Mesenchymal stem cell (in vitro differentiated cells and primary cell): ENCODE measurements around the gene C1orf210.
A peak's percentile ranks its signal among the peaks of the same experiment; 100 is the strongest.

ENCODE experiments used
- DNase-seq: peaks from one replicate; pipeline ENCODE4 v3.0.0-alpha.2; 2013
- H2AFZ ChIP-seq: one replicate; pipeline ENCODE4 v1.6.1; 2013; ENCODE audit warnings: low read depth, mild to moderate bottlenecking, control low read depth, inconsistent platforms, low read length, moderate library complexity
- H2AK5ac ChIP-seq: 2 replicates; pipeline ENCODE4 v1.6.1; 2013; ENCODE audit warnings: low read length, moderate library complexity, mild to moderate bottlenecking, inconsistent platforms; ENCODE audit not compliant: severe bottlenecking
- H2BK120ac ChIP-seq: one replicate; pipeline ENCODE4 v1.6.1; 2013; ENCODE audit warnings: low read depth, mild to moderate bottlenecking, inconsistent platforms, low read length, moderate library complexity
- H2BK12ac ChIP-seq, 2 experiments: one replicate each; pipeline ENCODE4 v1.6.1; 2013; ENCODE audit warnings: inconsistent platforms in 2 of 2, low read length in 2 of 2, mild to moderate bottlenecking in 2 of 2, moderate library complexity in 2 of 2, control low read depth in 1 of 2
- H2BK15ac ChIP-seq: one replicate; pipeline ENCODE4 v1.6.1; 2013; ENCODE audit warnings: mild to moderate bottlenecking, low read depth, inconsistent platforms; ENCODE audit not compliant: poor library complexity, severe bottlenecking
- H2BK5ac ChIP-seq: 2 replicates; pipeline ENCODE4 v1.6.1; 2013; ENCODE audit warnings: low read depth, mild to moderate bottlenecking, low read length, control low read depth, inconsistent platforms; ENCODE audit not compliant: poor library complexity, severe bottlenecking
- H3K14ac ChIP-seq, 2 experiments: one replicate each; pipeline ENCODE4 v1.6.1; 2013; ENCODE audit warnings: inconsistent platforms in 2 of 2, low read length in 2 of 2, control low read depth in 1 of 2, mild to moderate bottlenecking in 1 of 2, moderate library complexity in 1 of 2
- H3K18ac ChIP-seq, 2 experiments: one replicate each; pipeline ENCODE4 v1.6.1; 2013; ENCODE audit warnings: inconsistent platforms in 2 of 2, low read length in 2 of 2, control low read depth in 1 of 2, low read depth in 1 of 2, mild to moderate bottlenecking in 1 of 2
- H3K23ac ChIP-seq, 2 experiments: one replicate each; pipeline ENCODE4 v1.6.1; 2013; ENCODE audit warnings: inconsistent platforms in 2 of 2, low read length in 2 of 2, mild to moderate bottlenecking in 2 of 2, moderate library complexity in 2 of 2, control low read depth in 1 of 2
- H3K27ac ChIP-seq: 2 replicates; pipeline ENCODE4 v1.5.1; 2013; ENCODE audit warnings: mild to moderate bottlenecking, moderate library complexity, low read length, control low read depth, inconsistent platforms; ENCODE audit not compliant: poor library complexity, severe bottlenecking
- H3K27me3 ChIP-seq, 2 experiments: 2 replicates each; pipeline versions ENCODE4 v1.6.1 to v1.7.0; 2013; ENCODE audit warnings: low read length in 2 of 2, mild to moderate bottlenecking in 2 of 2, moderate library complexity in 2 of 2, control low read depth in 1 of 2, inconsistent platforms in 1 of 2; ENCODE audit not compliant: control insufficient read depth in 1 of 2, insufficient read depth in 1 of 2
- H3K36me3 ChIP-seq, 2 experiments: 2 replicates each; pipeline versions ENCODE4 v1.6.1 to v1.7.0; 2013; ENCODE audit warnings: low read length in 2 of 2, control low read depth in 1 of 2, inconsistent platforms in 1 of 2, low read depth in 1 of 2, mild to moderate bottlenecking in 1 of 2; ENCODE audit not compliant: insufficient read depth in 2 of 2, control insufficient read depth in 1 of 2
- H3K4ac ChIP-seq, 2 experiments: one replicate each; pipeline ENCODE4 v1.6.1; 2013; ENCODE audit warnings: inconsistent platforms in 2 of 2, low read length in 2 of 2, mild to moderate bottlenecking in 2 of 2, moderate library complexity in 2 of 2, control low read depth in 1 of 2, low read depth in 1 of 2
- H3K4me1 ChIP-seq: 2 replicates; pipeline ENCODE4 v1.6.1; 2013; ENCODE audit warnings: low read depth, low read length, control low read depth; ENCODE audit not compliant: control insufficient read depth, insufficient read depth
- H3K4me2 ChIP-seq: 2 replicates; pipeline ENCODE4 v1.6.1; 2013; ENCODE audit warnings: low read length, mild to moderate bottlenecking, inconsistent platforms; ENCODE audit not compliant: poor library complexity, severe bottlenecking
- H3K4me3 ChIP-seq, 2 experiments: 2 replicates each; pipeline versions ENCODE4 v1.5.1 to v1.7.0; 2013; ENCODE audit warnings: low read length in 2 of 2, mild to moderate bottlenecking in 2 of 2, control low read depth in 1 of 2, low read depth in 1 of 2; ENCODE audit not compliant: insufficient read depth in 1 of 2
- H3K79me1 ChIP-seq: replicated peaks from 2 replicates; pipeline ENCODE4 v1.6.1; 2013; ENCODE audit warnings: mild to moderate bottlenecking, control low read depth, low read length, inconsistent platforms; ENCODE audit not compliant: poor library complexity, severe bottlenecking
- H3K9ac ChIP-seq: 2 replicates; pipeline ENCODE4 v1.7.0; 2013; ENCODE audit warnings: mild to moderate bottlenecking, low read length, moderate library complexity
- H3K9me3 ChIP-seq: 2 replicates; pipeline ENCODE4 v1.7.0; 2013; ENCODE audit warnings: mild to moderate bottlenecking, low read length; ENCODE audit not compliant: control insufficient read depth
- H4K8ac ChIP-seq: one replicate; pipeline ENCODE4 v1.6.1; 2013; ENCODE audit warnings: inconsistent platforms, mild to moderate bottlenecking, low read length, moderate library complexity
- H4K91ac ChIP-seq: one replicate; pipeline ENCODE4 v1.6.1; 2013; ENCODE audit warnings: mild to moderate bottlenecking, low read length, inconsistent platforms
- WGBS: methylation state at CpG from one replicate; pipeline ENCODE4 v1.1.7; 2013; ENCODE audit warnings: mixed read lengths; 5-methylcytosine and 5-hydroxymethylcytosine counted together

C1orf210 gene

GRCh38 chr1:43322506-43322905 is 37.1 kb upstream of the C1orf210 start:
- no peak overlapping the region for H2BK15ac ChIP-seq
- no peak overlapping the region for H2BK120ac ChIP-seq
- H3K27me3 ChIP-seq = no peaks in the 10 kb centered on the region
- no peak overlapping the region for H4K8ac ChIP-seq
- no peak overlapping the region for H2BK5ac ChIP-seq
- H2BK12ac ChIP-seq = no peak overlapping the region
- no peaks in the 10 kb centered on the region for H3K36me3 ChIP-seq
- no peak overlapping the region for H3K4ac ChIP-seq
- no peaks in the 10 kb centered on the region for H3K79me1 ChIP-seq
- H2AFZ ChIP-seq = no peak overlapping the region
- H3K4me3 ChIP-seq = no peak overlapping the region
- DNase-seq = no peak
- no peak overlapping the region for H3K9ac ChIP-seq
- H3K14ac ChIP-seq = no peak overlapping the region
- no peak overlapping the region for H2AK5ac ChIP-seq
- no peak overlapping the region for H3K18ac ChIP-seq
- H3K27ac ChIP-seq = no peak overlapping the region
- no peak overlapping the region for H4K91ac ChIP-seq
- peaks cover 27% of the 10 kb centered on the region for H3K9me3 ChIP-seq
- H3K23ac ChIP-seq = no peak overlapping the region
- WGBS = 90% methylated on average over 4 of the region's 5 CpGs
- H3K4me1 ChIP-seq = peaks cover 6% of the 10 kb centered on the region
- H3K4me2 ChIP-seq = no peak overlapping the region

GRCh38 chr1:43321331-43321891 is 36.0 kb upstream of the C1orf210 start:
- Histone ChIP-seq H2AK5ac (no peak overlapping the region), H3K27me3 (no peaks in the 10 kb centered on the region), H3K23ac (peak overlapping the region in 1 of 2 experiments; percentile 59), H3K4ac (no peak overlapping the region), H3K4me3 (no peak overlapping the region), H3K4me2 (no peak overlapping the region), H3K14ac (no peak overlapping the region), H3K9me3 (peaks cover 27% of the 10 kb centered on the region), H2BK120ac (no peak overlapping the region), H3K27ac (no peak overlapping the region), H3K4me1 (peaks cover 6% of the 10 kb centered on the region), H3K18ac (no peak overlapping the region), H2BK12ac (no peak overlapping the region), H2BK15ac (no peak overlapping the region), H4K91ac (no peak overlapping the region), H3K79me1 (no peaks in the 10 kb centered on the region), H3K36me3 (no peaks in the 10 kb centered on the region), H2AFZ (no peak overlapping the region), H4K8ac (no peak overlapping the region), H2BK5ac (no peak overlapping the region), H3K9ac (no peak overlapping the region)
- no peak for DNase-seq
- WGBS = 92% methylated on average over 16 of the region's 16 CpGs

GRCh38 chr1:43319766-43320165 is 34.4 kb upstream of the C1orf210 start:
- no peak overlapping the region for H2BK12ac ChIP-seq
- H3K27ac ChIP-seq = no peak overlapping the region
- H3K18ac ChIP-seq = no peak overlapping the region
- H3K23ac ChIP-seq = no peak overlapping the region
- 100% methylated on average over 2 of the region's 3 CpGs for WGBS
- no peak overlapping the region for H3K9ac ChIP-seq
- H3K9me3 ChIP-seq = peaks cover 12% of the 10 kb centered on the region
- no peaks in the 10 kb centered on the region for H3K36me3 ChIP-seq
- no peak overlapping the region for H3K4ac ChIP-seq
- no peak overlapping the region for H2BK15ac ChIP-seq
- no peak overlapping the region for H4K91ac ChIP-seq
- H3K4me3 ChIP-seq = no peak overlapping the region
- no peak overlapping the region for H2AFZ ChIP-seq
- no peak for DNase-seq
- no peak overlapping the region for H3K14ac ChIP-seq
- no peak overlapping the region for H2BK5ac ChIP-seq
- H3K4me2 ChIP-seq = no peak overlapping the region
- H4K8ac ChIP-seq = no peak overlapping the region
- H3K27me3 ChIP-seq = no peaks in the 10 kb centered on the region
- no peaks in the 10 kb centered on the region for H3K79me1 ChIP-seq
- H2AK5ac ChIP-seq = no peak overlapping the region
- peaks cover 6% of the 10 kb centered on the region for H3K4me1 ChIP-seq
- H2BK120ac ChIP-seq = no peak overlapping the region

- no peak overlapping the region for H4K8ac ChIP-seq
- H3K27me3 ChIP-seq = no peaks in the 10 kb centered on the region
- DNase-seq = no peak
- no peak overlapping the region for H2BK120ac ChIP-seq
- WGBS = 96% methylated on average over 4 of the region's 5 CpGs
- H2BK12ac ChIP-seq = no peak overlapping the region
- H3K9ac ChIP-seq = no peak overlapping the region
- H3K9me3 ChIP-seq = peaks cover 7% of the 10 kb centered on the region
- H3K14ac ChIP-seq = no peak overlapping the region
- no peak overlapping the region for H2AK5ac ChIP-seq
- H3K23ac ChIP-seq = no peak overlapping the region
- no peak overlapping the region for H2BK15ac ChIP-seq
- peaks cover 6% of the 10 kb centered on the region for H3K4me1 ChIP-seq
- H2AFZ ChIP-seq = no peak overlapping the region
- no peaks in the 10 kb centered on the region for H3K36me3 ChIP-seq
- H3K4me3 ChIP-seq = no peak overlapping the region
- no peaks in the 10 kb centered on the region for H3K79me1 ChIP-seq
- no peak overlapping the region for H2BK5ac ChIP-seq
- no peak overlapping the region for H4K91ac ChIP-seq
- no peak overlapping the region for H3K18ac ChIP-seq
- no peak overlapping the region for H3K4ac ChIP-seq
- no peak overlapping the region for H3K27ac ChIP-seq
- no peak overlapping the region for H3K4me2 ChIP-seq
Measured at GRCh38 chr1:43319288-43319687, 33.9 kb upstream of the C1orf210 start.
